IPS DF 6.9 (cell line): Measurements from ENCODE around the gene NPY1R.

Experiments
- DNase-seq: peaks from one replicate; pipeline ENCODE4 v3.0.0-alpha.2; 2013; ENCODE audit warnings: low read depth, low spot score
- H3K27ac ChIP-seq: one replicate; pipeline ENCODE4 v1.5.1; 2013; ENCODE audit warnings: low read length, control low read depth
- H3K27me3 ChIP-seq: 2 replicates; pipeline ENCODE4 v1.6.1; 2013; ENCODE audit warnings: mild to moderate bottlenecking, low read length; ENCODE audit not compliant: control insufficient read depth, insufficient read depth
- H3K36me3 ChIP-seq: 2 replicates; pipeline ENCODE4 v1.6.1; 2013; ENCODE audit warnings: low read length; ENCODE audit not compliant: control insufficient read depth, insufficient read depth
- H3K4me1 ChIP-seq: 2 replicates; pipeline ENCODE4 v1.6.1; 2013; ENCODE audit warnings: low read length; ENCODE audit not compliant: control insufficient read depth, insufficient read depth
- H3K4me3 ChIP-seq: 2 replicates; pipeline ENCODE4 v1.5.1; 2013; ENCODE audit warnings: mild to moderate bottlenecking, low read length
- H3K9me3 ChIP-seq: 2 replicates; pipeline ENCODE4 v1.6.1; 2013; ENCODE audit warnings: low read length, inconsistent platforms; ENCODE audit not compliant: control insufficient read depth, insufficient read depth
- WGBS: extraction: QIAGEN DNeasy Blood & Tissue Kit; methylation state at CpG from one replicate; pipeline ENCODE4 v1.1.7; 2013; ENCODE audit warnings: mixed read lengths, missing lambda C conversion rate; ENCODE audit not compliant: insufficient read length, insufficient coverage; 5-methylcytosine and 5-hydroxymethylcytosine counted together

Gene NPY1R

GRCh38 chr4:163279713-163280112, 52.7 kb downstream of the NPY1R start:
- no peak overlapping the region for H3K27ac ChIP-seq
- no peaks in the 10 kb centered on the region for H3K27me3 ChIP-seq
- no peaks in the 10 kb centered on the region for H3K36me3 ChIP-seq
- WGBS: no CpG with 5 or more reads among the region's 5 CpGs
- no peaks in the 10 kb centered on the region for H3K4me1 ChIP-seq
- H3K4me3 ChIP-seq: no peak overlapping the region
- H3K9me3 ChIP-seq: no peaks in the 10 kb centered on the region
- no peak for DNase-seq

GRCh38 chr4:163274861-163275260, 57.5 kb downstream of the NPY1R start:
- Histone ChIP-seq H3K9me3 (no peaks in the 10 kb centered on the region), H3K4me3 (no peak overlapping the region), H3K27me3 (no peaks in the 10 kb centered on the region), H3K27ac (no peak overlapping the region), H3K4me1 (no peaks in the 10 kb centered on the region), H3K36me3 (no peaks in the 10 kb centered on the region)
- no CpG with 5 or more reads among the region's 3 CpGs for WGBS
- DNase-seq: no peak
